Cardiac muscle cell (in vitro differentiated cells and primary cell): ENCODE data around the gene GRK4. TPM values are rescaled to one million over a fixed set of nuclear protein-coding genes. Genes with fewer than 3 reads are reported as not detected.
A peak's percentile ranks its signal among the peaks of the same experiment; 100 is the strongest.

Source experiments
- DNase-seq, 2 donors: peaks; one replicate each; pipeline versions ENCODE4 v3.0.0 to v3.0.0-alpha.2; 2010 to 2017; ENCODE audit warnings: low read depth in 1 of 2, low spot score in 1 of 2
- H3K27ac ChIP-seq: fragments of 200-600 bp; sonication (generic); 2 replicates; pipeline ENCODE4 v1.5.1; 2016
- H3K27me3 ChIP-seq: fragments of 200-600 bp; sonication (generic); 2 replicates; pipeline ENCODE4 v1.6.0; 2016; ENCODE audit warnings: control low read depth
- H3K36me3 ChIP-seq: fragments of 200-600 bp; sonication (generic); 2 replicates; pipeline ENCODE4 v1.5.1; 2016; ENCODE audit warnings: control low read depth
- H3K4me1 ChIP-seq: fragments of 200-600 bp; sonication (generic); 2 replicates; pipeline ENCODE4 v1.8.1; 2017; ENCODE audit warnings: low read depth, mild to moderate bottlenecking, mixed run types
- H3K4me3 ChIP-seq: fragments of 200-600 bp; sonication (generic); 2 replicates; pipeline ENCODE4 v1.5.1; 2016; ENCODE audit warnings: mild to moderate bottlenecking
- H3K9me3 ChIP-seq: fragments of 200-600 bp; sonication (generic); 2 replicates; pipeline ENCODE4 v1.5.1; 2017; ENCODE audit warnings: low read depth, mild to moderate bottlenecking, control low read depth
- CTCF ChIP-seq: IDR thresholded peaks from 2 replicates; pipeline ENCODE4 v1.5.1; 2012; ENCODE audit warnings: low read depth, mild to moderate bottlenecking, low read length
- polyA plus RNA-seq: library from polyadenylated mRNA; unstranded; fragments of >200 nt; fragmentation: Nextera tagmentation; extraction: Ambion mirVana; gene quantifications from 2 replicates; pipeline ENCODE4 v1.2.1, GENCODE V29; 2016
- total RNA-seq: library from RNA; depleted of rRNA; stranded (reverse); fragments of >200 nt; gene quantifications from 2 replicates; pipeline ENCODE4 v1.2.3, GENCODE V29; 2016

The GRK4 gene
- total and polyA plus RNA-seq, 2 experiments from 2014 or later, result 10.0 to 12.8 TPM

DNA sequence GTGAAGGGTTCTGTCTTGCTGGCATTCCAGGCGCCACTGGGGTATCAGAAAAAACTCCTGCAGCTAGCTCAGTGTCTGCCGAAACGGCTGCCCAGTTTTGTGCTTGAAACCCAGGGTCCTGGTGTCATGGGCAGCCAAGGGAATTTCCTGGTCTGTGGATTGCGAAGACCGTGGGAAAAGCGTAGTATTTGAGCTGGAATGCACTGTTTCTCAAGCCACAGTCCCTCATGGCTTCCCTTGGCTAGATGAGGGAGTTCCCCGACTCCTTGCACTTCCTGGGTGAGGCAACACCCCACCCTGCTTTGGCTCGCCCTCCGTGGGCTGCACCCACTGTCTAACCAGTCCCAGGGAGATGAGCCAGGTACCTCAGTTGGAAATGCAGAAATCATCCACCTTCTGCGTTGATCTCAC, 40.2 kb upstream of the GRK4 start:
- no peak overlapping the region for H3K4me3 ChIP-seq
- no peaks in the 10 kb centered on the region for H3K9me3 ChIP-seq
- no peaks in the 10 kb centered on the region for H3K4me1 ChIP-seq
- TF ChIP-seq CTCF, result no peak
- peak overlapping the region; percentile 64 for H3K27ac ChIP-seq
- no peaks in the 10 kb centered on the region for H3K27me3 ChIP-seq
- DNase-seq, result peak in 1 of 2 donors; percentile 77
- H3K36me3 ChIP-seq, result peaks cover 18% of the 10 kb centered on the region

GRCh38 chr4:2923668-2924173, 39.6 kb upstream of the GRK4 start:
- Histone ChIP-seq H3K4me1 (no peaks in the 10 kb centered on the region), H3K36me3 (peaks cover 18% of the 10 kb centered on the region), H3K4me3 (no peak overlapping the region), H3K27me3 (no peaks in the 10 kb centered on the region), H3K9me3 (no peaks in the 10 kb centered on the region), H3K27ac (peak overlapping the region; percentile 64)
- TF ChIP-seq CTCF, result no peak
- DNase-seq, result no peak

DNA sequence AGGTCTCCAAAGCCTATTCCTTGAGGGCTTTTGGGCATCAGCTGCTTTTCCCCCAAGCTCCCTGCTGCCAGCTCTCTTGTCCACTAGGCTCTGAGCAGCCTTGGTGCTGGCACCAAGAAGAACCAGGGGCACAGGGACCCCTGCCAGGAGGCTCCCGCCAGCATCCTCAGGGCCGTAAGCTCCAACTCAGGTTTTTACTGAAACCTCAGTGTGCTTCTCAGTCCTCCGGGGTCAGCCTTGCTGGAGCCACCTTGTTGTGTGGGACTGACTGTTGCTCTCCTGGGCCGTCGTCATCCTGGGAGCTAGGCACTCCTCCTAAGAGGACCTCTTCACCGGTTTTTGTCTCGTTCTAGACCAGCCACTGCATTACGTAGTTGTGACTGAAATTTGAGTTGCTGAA, 39.1 kb upstream of the GRK4 start:
- H3K4me1 ChIP-seq, result no peaks in the 10 kb centered on the region
- H3K9me3 ChIP-seq, result no peaks in the 10 kb centered on the region
- no peaks in the 10 kb centered on the region for H3K27me3 ChIP-seq
- H3K27ac ChIP-seq, result peak overlapping the region; percentile 30
- H3K4me3 ChIP-seq, result no peak overlapping the region
- no peak for DNase-seq
- peaks cover 18% of the 10 kb centered on the region for H3K36me3 ChIP-seq
- TF ChIP-seq CTCF, result no peak

DNA sequence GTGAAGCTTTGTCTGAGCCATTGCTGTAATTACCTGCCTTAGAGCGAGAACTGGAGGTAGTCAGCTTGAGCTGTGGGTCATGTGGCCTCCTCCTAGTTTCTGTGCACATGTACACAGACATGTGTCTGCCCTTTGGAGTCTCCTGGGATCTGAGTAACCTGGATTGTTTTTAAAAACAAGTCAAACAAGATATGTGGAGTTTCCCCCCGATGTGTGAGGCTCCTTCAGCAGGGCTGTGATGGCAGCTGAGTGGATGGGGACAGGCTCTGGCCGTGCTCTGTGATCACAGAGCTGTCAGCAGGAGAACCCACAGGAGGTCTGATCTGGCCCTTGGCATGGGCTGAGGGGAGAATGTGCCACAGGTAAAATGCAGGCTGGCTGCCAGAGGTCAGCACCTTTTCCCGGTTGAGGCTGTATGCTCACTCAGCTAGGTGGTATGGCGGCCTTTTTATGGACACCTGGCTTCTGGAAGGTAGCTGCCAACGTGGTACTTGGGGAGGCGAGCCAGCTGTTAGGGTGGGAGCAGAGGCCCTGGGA, 38.5 kb upstream of the GRK4 start:
- no peak for DNase-seq
- Histone ChIP-seq H3K27ac (peak overlapping the region; percentile 30), H3K9me3 (no peaks in the 10 kb centered on the region), H3K4me1 (no peaks in the 10 kb centered on the region), H3K4me3 (no peak overlapping the region), H3K36me3 (peaks cover 23% of the 10 kb centered on the region), H3K27me3 (no peaks in the 10 kb centered on the region)
- no peak for TF ChIP-seq CTCF

- H3K36me3 ChIP-seq, result peaks cover 28% of the 10 kb centered on the region
- DNase-seq, result no peak
- no peaks in the 10 kb centered on the region for H3K27me3 ChIP-seq
- no peaks in the 10 kb centered on the region for H3K4me1 ChIP-seq
- no peak overlapping the region for H3K4me3 ChIP-seq
- H3K27ac ChIP-seq, result no peak overlapping the region
- no peaks in the 10 kb centered on the region for H3K9me3 ChIP-seq
- TF ChIP-seq CTCF, result no peak
Observed at GRCh38 chr4:2925496-2925895, 37.9 kb upstream of the GRK4 start.
